HTR-8/SVneo (cell line): ENCODE results near the gene LYAR.

Experiments used
- DNase-seq: peaks from one replicate; pipeline ENCODE4 v3.0.0; 2011; ENCODE audit warnings: low spot score, mixed read lengths; ENCODE audit not compliant: insufficient read length
- FAIRE-seq: peaks from 2 replicates; lab custom pipeline; 2011; peaks lifted over from hg19 to GRCh38; lab: Jason Lieb, UNC

The LYAR gene

DNA sequence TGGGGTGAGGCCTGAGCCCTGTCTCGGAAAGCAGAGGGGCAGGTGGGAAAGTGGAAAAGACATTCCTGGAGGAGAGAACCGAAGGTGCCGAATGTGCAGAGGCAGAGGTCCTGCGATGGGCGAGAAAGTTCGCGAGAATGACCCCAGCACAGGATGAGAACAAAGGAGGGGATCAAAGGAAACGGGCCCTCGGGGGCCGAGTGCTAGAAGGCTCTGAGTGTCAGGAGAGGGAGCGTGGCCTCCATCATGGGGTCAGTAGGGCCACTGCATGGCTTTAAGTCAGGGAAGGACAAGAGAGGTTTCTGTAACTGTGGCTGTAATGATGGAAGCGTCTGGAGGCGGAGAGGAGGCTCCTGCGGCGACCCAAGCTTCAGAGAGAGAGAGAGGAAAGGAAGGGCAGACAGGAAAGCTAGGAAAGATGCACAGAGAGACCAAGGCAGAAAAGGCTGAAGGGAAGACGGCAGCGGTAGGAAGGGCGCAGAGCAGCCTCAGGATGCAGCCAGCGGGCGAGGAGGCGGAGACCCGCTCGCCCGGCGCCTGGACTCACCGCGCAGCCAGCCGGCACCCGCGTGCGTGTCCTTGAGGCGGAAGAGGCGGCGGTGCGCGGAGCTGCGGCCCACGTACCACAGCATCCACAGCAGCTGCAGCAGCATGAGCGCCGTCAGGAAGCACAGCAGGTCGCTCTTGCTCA is 63.9 kb downstream of the LYAR start:
- no peak for DNase-seq

More for the DNA sequence above, 63.9 kb downstream of the LYAR start:
- FAIRE-seq, result peak; percentile 84
